ENCODE data around the gene HNRNPH1.
"Not testable (repeated sequence)": the region's sequence is repeated elsewhere in the genome, so short reads cannot be mapped to it uniquely, and the experiment has no call there.

HNRNPH1 gene, protein sequence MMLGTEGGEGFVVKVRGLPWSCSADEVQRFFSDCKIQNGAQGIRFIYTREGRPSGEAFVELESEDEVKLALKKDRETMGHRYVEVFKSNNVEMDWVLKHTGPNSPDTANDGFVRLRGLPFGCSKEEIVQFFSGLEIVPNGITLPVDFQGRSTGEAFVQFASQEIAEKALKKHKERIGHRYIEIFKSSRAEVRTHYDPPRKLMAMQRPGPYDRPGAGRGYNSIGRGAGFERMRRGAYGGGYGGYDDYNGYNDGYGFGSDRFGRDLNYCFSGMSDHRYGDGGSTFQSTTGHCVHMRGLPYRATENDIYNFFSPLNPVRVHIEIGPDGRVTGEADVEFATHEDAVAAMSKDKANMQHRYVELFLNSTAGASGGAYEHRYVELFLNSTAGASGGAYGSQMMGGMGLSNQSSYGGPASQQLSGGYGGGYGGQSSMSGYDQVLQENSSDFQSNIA

DNA sequence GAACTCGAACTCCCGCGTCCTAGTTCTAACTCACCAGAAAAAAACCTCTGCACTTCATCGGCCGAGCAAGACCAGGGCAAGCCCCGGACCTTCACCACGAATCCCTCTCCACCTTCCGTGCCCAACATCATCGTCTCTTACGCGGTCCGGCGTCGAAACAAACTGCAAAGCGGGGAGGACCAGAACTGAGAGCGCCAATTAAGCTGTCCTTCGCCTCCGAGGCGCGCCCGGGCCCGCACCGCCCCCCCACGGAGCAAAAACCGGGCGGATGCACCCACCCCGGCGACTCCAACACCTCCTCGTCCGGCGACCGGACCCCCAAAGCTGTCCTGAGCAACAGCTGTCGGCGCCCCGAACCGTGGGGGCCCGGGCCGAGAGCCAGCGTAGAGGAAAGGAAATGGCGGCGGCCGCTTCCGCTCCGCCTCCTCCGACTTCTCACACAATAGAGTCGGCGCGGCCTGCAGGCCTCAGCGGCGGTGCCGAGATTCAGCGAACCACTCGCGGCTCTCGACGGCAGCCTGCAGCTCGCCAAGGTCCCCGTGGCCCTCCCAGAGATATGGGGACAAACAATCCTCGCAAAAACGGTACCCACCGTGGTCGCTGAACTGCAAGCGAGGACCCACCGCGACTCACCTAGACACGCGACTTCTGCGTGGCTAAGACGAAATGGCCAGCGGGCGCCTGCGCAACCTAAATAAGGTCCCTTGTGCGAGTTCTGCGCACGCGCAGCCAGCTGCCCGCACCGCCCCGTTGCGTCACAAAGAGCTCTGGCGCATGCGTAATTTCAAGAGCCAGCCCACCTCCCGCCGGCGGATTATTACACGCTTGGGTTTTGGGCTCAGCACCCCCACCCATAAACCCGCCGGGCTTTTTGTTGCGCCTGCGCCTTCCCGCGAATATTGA lies at the start of gene HNRNPH1:
HNRNPH1 (minus strand) TSS at position 669 of the 903 bp plus-strand sequence; CDS start at position 131, 538 bp downstream.
- peak; percentile 88 for FAIRE-seq

DNA sequence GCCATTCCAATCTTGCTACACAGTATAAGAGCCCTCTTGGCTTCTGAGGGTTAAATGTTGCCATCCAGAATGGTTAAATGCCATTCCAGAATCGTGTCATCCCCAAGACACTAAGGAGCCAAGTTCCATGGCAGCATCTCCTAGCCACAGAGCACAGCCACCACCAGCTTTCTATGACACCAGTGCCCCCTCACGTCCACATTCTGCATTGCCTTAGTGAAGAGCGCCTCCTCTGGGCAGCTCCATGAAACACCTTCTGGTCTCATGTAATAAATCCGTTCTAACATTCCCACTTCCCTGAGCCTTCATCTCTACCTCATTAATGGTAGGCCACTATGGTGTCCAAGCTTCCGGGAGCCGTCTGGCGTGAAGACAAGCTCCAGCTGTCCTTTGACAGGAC lies 44.9 kb upstream of the HNRNPH1 start:
- no peak for FAIRE-seq

DNA sequence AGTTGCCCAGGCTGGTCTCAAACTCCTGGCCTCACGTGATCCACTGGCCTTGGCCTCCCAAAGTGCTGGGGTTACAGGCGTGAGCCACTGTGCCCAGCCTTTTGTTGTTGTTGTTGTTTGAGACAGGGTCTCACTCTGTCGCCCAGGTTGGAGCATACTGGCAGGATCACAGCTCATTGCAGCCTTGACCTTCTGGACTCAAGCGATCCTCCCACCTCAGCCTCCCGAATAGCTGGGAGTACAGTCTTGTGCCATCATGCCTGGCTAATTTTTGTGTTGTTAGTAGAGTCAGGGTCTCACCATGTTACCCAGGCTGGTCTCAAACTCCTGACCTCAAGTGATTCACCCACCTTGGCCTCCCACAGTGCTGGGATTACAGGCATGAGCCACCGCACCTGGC lies 38.2 kb upstream of the HNRNPH1 start:
- FAIRE-seq = not testable (repeated sequence)

DNA sequence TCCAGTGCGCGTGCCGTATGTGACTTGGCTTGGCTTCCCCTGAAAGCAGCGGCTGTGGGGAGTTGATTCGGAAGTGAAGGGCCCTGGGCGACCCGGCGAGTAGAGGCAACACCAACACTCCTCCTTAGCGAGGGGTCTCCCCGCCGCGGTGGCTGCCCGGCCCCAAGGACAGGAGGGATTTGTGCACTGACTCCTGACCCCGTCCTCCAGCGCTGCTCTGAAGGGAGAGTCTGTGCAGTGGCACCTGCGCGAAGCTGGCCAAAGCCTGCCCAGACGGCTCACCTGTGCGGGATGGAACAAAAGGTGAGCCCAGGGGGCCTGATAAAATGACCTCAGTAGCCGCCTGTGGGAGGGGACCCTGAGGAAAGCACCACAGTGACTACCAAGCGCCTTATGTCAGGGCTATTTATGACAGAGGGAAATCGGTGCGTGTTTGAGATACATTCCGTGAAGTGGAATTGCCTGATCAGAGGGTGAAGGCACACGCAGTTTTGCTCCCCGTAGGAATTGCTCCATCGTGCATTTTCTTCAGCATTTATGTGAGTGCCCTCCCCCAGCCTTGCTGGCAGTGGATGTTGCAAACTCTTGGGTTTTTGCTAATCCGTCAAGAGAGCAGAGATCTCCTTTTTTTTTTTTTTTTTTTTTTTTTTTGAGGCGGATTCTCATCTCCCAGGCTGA lies 34.8 kb upstream of the HNRNPH1 start:
- not testable (repeated sequence) for FAIRE-seq

DNA sequence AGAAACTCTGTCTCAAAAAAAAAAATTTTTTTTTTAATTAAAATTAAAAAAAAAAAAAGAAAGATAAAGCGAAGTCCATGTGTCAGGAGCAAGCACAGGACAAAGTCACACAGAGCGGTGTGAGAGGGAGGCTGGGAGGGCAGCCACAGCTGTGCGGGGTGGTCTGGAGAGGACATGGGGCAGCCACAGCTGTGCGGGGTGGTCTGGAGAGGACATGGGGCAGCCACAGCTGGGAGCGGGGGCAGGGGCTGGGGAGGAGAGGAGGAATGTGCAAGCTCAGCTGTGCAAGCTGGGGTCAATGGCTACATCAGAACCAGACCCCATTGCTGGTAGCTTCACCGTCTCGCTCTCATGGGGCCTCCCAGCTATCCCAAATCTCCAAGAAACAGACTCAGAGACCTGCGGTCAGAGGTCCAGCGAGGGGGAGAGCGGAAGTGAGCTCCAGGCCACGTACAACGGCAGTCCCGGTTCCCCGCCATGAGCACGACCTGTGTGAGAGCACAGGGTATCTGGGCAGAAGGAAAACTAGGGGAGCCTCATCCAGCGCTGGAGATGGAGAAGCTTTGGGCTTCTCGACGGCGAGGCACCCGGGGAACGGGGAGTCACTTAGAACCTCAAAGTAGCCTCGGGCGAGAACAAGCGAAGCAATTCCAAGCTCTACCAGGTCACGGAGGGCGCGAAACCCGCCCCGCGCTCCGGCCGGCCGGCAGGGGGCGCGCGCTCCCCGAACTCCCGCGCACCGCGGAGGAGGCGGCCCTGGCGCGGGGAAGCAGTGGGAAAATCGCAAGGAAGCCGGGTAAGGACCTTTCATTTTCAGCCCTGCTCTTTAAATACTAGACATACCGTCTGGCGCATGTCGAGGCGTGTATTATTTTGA lies 34.1 kb upstream of the HNRNPH1 start:
- FAIRE-seq = not testable (repeated sequence)

DNA sequence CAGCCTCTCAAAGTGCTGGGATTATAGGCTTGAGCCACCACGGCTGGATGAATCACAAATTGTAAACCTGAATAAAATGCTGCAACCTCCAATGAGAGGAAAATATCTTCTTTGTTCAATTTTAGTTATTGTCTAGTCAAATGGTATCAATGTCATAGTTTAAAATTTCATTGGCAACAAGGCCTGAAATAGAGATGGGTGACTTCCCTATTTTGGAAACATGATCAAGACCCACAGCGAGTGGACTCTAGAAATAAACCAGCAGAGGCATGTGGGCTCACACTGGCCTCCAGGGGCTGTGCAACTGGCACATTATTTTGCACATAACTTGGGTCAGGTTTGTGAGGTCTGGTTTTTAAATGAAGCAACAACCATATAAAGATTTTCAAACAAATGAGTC lies 29.7 kb upstream of the HNRNPH1 start:
- not testable (repeated sequence) for FAIRE-seq

DNA sequence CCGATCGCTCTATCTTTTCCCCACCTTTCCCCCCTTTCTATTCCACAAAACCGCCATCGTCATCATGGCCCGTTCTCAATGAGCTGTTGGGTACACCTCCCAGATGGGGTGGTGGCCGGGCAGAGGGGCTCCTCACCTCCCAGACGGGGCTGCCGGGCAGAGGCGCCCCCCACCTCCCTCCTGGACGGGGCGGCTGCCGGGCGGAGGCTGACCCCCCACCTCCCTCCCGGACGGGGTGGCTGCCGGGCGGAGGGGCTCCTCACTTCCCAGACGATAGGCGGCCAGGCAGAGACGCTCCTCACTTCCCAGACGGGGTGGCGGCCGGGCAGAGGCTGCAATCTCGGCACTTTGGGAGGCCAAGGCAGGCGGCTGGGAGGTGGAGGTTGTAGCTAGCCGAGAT lies 26.8 kb upstream of the HNRNPH1 start:
- not testable (repeated sequence) for FAIRE-seq

DNA sequence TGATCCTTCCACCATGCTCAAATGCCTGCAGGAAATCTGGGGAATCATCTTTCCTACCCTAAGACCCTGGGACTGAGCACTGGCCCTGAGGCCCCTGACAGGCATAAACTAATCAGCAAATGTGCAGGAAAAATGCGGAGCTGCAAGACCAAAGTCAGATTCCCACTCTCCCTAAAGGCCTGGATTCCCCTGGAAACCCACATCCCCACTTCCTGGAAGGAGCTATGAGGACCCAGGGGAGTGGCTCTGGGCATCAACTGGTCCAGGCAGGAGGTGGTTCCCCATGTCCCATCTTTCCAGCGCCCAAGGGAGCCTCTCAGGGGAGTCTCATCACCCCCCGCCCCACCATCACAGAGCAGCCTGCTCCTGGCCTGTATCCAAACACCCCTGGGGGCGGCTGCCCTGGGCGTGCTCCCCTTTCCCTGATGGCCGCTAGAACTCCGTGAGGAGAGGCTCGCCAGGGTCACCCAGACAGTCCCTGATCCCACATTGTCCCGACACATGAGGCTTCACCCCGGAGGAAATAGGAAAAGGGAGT lies 25.8 kb upstream of the HNRNPH1 start:
- FAIRE-seq = not testable (repeated sequence)

DNA sequence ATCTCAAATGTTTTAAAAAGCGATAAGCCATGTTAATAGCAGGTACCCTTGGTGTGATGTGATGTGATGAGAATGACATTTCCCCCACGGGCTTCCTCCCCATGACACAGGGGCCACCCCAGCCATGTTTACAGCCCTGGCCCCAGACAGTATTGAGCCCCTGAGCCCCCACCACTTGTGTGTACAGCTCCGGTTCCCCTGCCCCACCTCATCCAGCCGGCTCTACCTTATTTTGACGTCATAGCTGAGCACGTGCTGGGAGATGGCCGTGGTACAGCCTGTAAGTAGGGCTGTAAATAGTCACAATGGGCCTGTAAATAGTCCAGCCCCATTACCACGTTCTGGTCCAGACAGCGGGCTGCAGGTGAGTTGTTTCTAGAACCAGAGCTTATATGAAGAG lies 24.9 kb upstream of the HNRNPH1 start:
- no peak for FAIRE-seq

DNA sequence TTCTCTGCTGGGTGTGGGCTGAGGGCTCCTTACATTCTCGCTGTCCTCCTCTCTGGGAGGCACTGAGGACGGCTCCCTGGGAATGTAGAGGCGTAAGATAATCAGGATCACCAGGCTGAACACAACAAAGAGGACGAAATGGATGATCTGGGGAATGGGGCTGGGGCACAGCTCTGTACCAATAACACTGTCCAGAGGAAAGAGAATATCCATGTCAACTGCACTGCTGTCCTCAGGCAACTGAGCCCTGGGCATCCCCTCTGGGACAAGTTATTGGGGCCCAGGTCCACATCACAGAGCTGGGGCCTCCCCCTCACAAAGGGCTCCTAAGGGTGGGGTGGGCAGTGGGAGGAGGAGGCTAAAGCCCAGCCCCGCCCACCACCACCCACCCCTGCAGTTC lies 21.3 kb upstream of the HNRNPH1 start:
- not testable (repeated sequence) for FAIRE-seq

DNA sequence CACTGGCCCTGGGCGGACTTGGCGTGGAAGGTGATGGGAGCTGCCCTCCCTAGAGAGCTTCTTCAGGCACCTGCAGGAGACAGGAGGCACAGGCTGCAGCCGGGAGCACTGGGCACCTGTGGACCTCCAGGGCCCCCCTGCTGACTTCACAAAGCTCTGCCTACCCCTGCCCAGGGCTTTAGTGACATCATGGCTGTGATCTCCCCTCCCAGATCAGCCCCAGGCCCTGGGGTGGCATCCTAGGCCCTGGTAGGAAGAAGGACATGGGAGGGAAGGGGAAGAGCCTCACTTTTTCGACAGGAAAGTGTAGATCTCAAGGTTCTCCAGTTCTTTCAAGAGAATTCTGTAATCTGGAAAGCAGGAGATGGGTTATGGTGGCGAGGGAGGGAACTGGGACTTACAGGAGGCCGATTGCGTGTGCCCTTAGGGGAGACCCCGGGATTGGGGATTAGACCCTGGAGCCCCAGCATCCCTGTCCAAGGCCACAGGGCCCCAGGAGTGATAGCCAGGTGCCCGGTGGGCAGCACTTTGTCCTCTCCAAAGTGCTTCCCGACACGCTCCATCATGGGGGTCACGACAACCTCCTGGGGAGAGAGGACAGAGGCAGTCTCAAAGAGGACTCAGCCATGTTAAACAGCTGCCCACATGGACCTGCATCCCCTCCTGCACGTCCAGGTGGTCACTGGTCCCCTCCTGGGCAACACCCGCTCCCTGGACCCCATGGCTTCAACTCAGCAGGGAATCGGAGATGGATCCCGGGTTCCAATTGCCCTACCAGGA lies 19.9 kb upstream of the HNRNPH1 start:
- FAIRE-seq = not testable (repeated sequence)

DNA sequence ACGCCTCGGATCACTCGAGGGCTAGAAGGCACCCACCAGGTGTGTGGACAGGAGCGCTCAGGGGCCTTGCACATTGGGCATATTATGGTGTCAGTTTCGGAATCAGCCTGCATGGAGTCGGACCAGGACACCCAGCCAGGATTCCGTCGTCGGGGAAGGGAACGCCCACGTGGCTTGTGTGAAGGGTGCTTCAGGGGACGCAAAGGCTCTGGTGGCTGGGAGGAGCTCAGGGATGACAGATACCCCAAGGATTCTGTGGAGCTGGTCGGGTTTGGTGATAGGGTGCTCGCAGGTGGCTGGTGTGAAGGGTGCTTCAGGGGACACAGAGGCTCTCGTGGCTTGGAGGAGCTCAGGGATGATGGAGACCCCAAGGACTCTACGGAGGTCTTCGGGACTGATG lies 19.2 kb upstream of the HNRNPH1 start:
- not testable (repeated sequence) for FAIRE-seq

DNA sequence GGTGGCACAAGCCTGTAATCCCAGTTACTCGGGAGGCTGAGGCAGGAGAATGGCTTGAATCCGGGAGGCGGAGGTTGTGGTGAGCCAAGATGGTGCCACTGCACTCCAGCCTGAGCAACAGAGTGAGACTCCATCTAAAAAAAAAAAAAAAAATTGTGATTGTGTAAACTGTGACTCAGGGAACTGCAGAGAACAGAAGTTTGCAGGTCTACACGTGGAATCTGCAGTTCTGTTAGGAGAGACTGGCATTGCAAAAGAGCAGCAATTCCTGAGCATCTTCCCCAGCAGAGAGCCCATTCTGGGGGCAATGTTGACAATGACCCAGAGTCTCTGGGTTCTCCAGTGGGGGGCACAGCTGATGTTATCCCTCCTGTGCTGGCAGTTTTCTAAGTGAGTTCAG lies 18.3 kb upstream of the HNRNPH1 start:
- FAIRE-seq = not testable (repeated sequence)

DNA sequence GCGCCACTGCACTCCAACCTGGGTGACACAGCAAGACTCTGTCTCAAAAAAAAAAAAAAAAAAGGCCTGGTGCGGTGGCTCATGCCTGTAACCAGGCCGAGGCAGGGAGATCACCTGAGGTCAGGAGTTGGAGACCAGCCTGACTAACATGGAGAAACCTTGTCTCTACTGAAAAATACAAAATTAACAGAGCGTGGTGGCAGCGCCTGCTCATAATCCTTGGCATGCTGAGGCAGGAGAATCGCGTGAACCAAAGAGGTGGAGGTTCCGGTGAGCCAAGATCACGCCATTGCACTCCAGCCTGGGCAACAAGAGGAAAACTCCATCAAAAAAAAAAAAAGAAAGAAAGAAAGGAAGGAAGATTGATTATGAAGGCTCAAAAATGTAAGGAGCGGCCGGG lies 15.8 kb upstream of the HNRNPH1 start:
- FAIRE-seq = not testable (repeated sequence)

DNA sequence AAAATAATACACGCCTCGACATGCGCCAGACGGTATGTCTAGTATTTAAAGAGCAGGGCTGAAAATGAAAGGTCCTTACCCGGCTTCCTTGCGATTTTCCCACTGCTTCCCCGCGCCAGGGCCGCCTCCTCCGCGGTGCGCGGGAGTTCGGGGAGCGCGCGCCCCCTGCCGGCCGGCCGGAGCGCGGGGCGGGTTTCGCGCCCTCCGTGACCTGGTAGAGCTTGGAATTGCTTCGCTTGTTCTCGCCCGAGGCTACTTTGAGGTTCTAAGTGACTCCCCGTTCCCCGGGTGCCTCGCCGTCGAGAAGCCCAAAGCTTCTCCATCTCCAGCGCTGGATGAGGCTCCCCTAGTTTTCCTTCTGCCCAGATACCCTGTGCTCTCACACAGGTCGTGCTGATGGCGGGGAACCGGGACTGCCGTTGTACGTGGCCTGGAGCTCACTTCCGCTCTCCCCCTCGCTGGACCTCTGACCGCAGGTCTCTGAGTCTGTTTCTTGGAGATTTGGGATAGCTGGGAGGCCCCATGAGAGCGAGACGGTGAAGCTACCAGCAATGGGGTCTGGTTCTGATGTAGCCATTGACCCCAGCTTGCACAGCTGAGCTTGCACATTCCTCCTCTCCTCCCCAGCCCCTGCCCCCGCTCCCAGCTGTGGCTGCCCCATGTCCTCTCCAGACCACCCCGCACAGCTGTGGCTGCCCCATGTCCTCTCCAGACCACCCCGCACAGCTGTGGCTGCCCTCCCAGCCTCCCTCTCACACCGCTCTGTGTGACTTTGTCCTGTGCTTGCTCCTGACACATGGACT lies 11.1 kb upstream of the HNRNPH1 start:
- not testable (repeated sequence) for FAIRE-seq

DNA sequence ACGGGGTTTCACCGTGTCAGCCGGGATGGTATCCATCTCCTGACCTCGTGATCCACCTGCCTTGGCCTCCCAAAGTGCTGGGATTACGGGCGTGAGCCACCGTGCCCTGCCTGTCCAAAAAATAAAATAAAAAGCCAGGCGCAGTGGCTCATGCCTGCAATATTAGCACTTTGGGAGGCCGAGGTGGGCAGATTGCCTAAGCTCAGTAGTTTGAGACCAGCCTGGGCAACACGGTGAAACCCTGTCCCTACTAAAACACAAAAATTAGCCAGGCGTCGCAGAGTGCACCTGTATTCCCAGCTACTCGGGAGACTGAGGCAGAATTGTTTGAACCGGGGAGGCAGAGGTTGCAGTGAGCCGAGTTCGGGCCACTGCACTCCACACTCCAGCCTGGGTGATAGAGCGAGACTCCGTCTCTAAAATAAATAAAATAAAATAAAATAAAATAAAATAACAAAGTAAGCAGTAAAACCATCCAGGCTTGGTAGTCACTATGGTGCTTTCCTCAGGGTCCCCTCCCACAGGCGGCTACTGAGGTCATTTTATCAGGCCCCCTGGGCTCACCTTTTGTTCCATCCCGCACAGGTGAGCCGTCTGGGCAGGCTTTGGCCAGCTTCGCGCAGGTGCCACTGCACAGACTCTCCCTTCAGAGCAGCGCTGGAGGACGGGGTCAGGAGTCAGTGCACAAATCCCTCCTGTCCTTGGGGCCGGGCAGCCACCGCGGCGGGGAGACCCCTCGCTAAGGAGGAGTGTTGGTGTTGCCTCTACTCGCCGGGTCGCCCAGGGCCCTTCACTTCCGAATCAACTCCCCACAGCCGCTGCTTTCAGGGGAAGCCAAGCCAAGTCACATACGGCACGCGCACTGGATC lies 10.3 kb upstream of the HNRNPH1 start:
- FAIRE-seq = not testable (repeated sequence)

DNA sequence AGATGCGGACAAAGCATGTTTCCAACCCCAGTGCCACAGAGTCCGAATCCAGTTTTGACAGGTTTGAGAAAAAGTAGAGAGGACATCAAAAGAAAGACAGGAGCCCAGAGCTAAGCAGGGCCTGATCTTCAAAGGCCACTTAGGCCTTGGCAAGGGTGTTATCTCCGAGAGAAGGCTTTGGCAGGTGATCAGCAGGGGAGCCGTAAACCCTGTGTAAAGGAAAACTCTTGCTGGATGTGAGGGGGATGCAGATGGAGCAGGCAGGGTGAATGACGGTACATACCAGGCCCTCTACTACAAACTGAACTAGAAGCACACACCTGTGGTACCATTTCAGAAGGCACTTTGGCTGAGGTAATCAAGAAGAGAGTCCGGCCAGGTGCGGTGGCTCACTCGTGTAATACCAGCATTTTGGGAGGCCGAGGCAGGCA lies 1.4 kb upstream of the HNRNPH1 start:
- no peak for FAIRE-seq

DNA sequence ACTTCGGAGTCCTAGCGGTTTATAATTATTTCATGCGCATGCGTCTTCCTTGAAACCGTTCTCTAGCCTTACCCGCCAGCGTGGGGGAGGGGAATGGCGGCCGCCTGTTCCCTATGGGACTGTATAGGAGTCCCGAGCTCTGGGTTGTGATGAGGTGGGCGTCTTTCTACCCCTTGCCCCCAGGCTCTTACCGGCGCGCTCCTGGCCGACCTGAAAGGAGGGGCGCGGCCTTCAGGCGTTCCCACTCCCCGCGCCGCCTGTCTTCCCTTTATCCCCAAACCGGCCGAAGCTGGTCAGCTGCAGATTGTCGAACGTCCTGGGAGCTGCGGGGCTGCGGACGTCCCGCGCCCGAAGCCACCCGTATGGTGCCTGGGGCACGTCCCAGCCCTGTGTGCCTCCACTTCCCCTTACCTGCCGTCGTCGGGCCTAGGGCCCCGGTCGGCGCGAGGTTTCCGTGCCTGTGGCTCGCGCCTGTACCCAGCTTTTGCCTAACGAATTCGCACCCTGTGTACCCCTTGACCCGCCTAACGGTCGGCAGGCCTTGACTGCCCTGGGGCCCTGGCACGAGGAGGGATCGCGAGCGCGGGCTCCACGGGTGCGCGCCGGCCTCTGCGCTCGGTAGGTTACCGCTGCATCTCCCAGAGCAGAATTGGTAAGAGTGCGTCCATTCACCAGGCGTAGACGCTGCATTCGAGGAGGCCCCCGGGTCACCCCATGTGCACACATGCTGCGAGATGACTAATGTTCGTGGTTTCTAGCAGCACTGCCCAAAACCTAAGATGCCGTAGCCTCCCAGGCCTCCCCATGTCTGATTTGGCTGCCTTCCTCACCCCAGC lies 653 bp upstream of the HNRNPH1 start:
- no peak for FAIRE-seq

Data from endometrium (tissue), 2 donors.